ENCODE data around the gene FADS2.

Gene FADS2

GRCh38 chr11:61826930-61827570 lies 1.1 kb upstream of the FADS2 start:
- peak; percentile 74 for DNase-seq

DNA sequence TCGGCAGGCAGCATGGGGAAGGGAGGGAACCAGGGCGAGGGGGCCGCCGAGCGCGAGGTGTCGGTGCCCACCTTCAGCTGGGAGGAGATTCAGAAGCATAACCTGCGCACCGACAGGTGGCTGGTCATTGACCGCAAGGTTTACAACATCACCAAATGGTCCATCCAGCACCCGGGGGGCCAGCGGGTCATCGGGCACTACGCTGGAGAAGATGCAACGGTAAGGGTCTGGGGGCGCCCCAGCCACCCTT lies 204 bp downstream of the FADS2 start:
- DNase-seq = no peak

DNA sequence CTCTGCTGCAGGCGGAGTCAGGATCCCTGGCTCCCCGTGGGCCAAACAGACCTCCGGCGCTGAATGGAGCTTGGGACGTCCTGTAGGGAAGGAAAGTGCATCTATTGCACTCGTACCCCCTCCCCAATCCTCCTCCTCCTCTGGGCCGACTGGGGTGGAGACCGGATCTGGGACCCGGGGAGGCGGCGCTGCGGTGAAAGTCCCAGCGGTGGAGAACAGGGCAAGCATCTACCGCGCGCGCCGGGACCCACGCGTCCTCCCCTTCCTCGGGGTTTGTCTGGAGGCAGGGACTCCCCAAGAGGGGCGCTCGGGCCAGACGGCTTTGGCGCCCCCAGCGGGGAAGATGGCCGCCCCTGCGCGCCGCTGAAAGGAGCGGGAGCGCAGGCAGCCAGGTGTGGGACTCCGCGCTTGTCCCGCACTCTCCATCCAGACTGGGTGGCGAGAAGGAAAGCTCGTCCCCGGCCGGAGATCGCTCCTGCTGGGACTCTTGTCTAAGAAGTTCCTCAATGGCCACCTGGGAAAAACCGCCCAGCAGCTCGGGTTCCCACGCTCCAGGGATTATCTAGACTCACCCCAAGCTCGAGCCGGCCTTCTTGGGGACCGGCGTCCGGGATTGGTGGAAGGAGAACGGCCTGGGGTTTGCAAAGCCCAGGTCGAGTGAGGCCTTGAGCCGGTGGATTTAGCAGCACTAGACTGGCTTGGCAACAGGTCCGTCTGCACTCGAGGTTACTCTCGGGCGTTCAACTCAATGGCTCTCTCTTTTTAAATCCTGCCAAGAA lies 718 bp downstream of the FADS2 start:
- DNase-seq = peak; percentile 21

DNA sequence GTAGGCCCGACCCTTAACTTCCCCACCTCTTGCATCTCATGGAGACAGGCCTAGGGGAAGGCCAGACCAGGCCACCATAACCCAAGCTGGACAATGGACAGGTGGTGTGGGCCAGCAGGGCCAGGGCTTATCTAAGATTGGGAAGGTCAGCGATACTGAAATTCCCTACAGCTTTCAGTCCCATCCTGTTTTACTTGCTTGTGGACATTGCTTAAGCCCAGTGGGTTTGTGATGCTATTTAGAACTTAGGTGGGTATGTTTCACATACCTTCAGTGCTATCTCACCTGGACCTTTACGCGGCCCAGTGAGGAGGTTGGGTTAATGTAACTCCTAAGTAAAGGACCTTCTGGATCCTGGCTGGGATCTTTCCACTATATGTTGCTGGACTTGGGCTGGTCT lies 1.7 kb downstream of the FADS2 start:
- no peak for DNase-seq

- no peak for DNase-seq
Observed at GRCh38 chr11:61830237-61831105, 2.4 kb downstream of the FADS2 start.

DNA sequence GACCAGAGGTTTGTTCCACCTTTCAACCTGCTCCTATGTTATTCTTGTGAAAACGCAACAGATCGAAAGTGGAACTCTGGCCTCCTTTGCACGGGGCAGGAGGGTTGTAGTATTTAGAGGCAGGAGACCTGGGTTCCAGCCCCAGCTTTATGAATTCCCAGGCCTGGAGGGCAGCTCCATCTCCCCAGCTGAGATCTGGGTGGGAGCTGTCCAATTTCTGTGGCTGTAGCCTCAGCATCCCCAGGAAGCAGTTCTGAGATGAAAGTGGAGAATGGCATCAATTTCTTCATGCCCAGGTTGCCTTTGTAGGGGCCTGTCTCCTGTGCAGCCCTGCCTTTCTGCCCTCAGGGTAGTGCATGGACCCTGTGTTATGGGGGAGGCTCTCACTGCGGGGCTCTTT lies 4.1 kb downstream of the FADS2 start:
- DNase-seq = no peak

DNA sequence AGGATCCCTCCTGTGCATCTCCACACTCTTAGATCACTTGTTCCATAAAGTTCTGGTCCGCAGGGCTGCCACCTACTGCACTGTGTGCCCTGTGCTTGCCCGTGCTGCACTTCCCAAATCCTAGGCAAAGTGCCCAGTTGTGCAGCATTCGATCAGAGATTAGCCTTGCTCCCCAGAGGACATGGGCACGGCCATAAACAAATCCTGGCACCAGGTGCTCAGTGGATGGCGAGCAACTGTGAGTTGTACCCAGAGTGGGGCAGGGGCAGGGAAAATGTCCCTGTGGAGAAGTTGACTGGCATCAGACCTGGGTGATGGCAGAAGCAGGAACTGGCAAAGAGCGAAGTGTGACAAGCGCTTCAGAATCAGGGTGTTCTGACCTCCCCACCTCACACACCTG lies 4.7 kb downstream of the FADS2 start:
- no peak for DNase-seq

DNA sequence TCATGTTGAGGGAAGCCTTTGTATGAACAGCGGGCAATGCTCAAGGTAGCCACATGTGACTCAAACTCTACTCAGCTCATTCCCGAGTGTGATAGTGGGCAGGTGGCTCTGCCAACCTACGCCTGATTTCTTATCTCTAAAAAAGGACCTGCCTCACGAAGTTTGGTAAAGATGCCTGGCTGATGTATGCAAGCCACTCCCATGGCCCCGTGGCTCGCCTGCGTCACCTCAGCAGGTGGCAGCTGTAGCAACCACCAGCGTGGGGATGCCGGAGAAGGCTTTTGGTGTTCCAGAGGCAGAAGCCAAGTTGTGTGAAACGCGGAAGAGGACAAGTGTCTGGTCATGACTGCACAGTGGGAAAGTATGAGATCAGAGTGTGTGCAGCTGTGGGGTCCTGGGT lies 5.4 kb downstream of the FADS2 start:
- DNase-seq = no peak

GRCh38 chr11:61833926-61834277 lies 5.8 kb downstream of the FADS2 start:
- no peak for DNase-seq

DNA sequence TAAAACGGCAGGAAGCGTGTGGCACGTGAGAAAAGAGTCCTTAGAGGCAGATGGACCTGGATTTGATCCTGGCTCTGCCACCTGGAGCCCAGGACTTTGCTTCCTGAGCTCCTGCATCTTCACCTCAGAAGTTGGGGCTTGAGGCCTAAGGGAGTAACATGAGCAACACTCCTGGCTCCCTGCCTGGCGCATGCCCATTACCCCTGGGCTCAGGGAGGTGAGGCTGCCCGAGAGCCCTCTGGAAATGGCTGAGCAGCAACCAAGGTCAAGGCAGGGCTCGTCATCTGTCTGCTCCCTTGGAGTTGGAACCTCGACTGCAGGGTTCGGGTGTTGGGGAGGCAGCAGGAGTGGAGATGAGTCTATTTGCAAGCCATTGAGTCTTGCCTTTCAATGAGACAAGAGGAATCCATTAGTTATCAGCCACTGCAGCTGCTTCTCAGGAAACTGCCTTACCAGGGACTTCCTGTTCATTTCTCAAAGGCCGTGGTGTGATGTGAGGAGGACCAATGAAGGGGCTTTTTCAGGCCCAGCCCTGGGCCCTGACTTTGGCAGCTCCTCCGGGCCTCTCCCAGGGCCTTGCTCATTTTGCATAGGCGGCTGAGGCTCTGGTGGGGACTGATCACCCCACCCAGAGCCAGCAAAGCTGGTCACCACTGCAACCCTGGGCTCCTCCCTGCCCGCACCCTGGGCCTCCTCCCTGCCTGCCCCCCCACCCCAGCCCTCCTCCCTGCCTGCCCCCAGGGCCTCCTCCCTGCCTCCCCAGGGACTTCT lies 6.4 kb downstream of the FADS2 start:
- DNase-seq = peak; percentile 94

DNA sequence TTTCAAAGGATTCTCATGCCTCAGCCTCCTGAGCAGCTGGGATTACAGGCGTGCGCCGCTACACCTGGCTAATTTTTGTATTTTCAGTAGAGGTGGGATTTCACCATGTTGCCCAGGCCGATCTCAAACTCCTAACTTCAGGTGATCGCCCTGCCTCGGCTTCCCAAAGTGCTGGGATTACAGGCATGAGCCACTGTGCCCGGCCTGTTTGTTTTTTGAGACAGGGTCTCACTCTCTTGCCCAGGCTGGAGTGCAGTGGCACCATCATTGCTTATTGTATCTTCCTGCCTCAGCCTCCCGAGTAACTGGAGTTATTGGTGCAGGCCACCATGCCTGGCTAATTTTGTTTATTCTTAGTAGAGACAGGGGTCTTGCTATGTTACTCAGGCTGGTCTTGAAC lies 8.1 kb downstream of the FADS2 start:
- no peak for DNase-seq

GRCh38 chr11:61837411-61838005 lies 9.4 kb downstream of the FADS2 start:
- no peak for DNase-seq

DNA sequence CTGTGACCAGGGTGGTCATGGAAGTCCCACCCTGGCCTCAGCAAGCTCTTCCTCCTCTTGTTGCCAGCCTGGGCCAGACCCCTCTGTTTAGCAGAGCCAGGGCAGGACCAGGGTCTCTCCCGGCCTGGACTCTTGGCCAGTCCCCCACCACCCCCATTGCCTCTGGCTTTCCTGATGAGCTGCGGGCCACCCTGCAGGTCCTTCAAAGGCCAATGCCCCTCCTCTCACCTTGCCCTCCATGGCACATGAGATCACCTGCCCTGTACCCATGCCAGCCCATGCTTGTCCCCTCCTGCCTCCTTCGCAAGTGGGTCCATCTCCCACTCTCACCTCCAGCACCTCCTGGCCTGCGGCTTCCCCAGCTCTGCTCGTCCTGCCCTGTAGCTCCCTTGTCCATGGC lies 10.4 kb downstream of the FADS2 start:
- DNase-seq = no peak

GRCh38 chr11:61838921-61839320 lies 10.8 kb downstream of the FADS2 start:
- no peak for DNase-seq

- no peak for DNase-seq
Observed at GRCh38 chr11:61839742-61840141, 11.6 kb downstream of the FADS2 start.

DNA sequence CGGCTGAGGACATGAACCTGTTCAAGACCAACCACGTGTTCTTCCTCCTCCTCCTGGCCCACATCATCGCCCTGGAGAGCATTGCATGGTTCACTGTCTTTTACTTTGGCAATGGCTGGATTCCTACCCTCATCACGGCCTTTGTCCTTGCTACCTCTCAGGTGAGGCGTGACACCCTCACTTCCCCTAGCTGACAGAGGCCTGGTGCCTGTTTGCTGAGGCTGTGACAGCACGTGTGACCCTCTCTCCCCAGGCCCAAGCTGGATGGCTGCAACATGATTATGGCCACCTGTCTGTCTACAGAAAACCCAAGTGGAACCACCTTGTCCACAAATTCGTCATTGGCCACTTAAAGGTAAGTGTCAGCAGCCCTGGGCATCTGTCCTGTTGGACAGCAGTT lies 12.3 kb downstream of the FADS2 start:
- no peak for DNase-seq

DNA sequence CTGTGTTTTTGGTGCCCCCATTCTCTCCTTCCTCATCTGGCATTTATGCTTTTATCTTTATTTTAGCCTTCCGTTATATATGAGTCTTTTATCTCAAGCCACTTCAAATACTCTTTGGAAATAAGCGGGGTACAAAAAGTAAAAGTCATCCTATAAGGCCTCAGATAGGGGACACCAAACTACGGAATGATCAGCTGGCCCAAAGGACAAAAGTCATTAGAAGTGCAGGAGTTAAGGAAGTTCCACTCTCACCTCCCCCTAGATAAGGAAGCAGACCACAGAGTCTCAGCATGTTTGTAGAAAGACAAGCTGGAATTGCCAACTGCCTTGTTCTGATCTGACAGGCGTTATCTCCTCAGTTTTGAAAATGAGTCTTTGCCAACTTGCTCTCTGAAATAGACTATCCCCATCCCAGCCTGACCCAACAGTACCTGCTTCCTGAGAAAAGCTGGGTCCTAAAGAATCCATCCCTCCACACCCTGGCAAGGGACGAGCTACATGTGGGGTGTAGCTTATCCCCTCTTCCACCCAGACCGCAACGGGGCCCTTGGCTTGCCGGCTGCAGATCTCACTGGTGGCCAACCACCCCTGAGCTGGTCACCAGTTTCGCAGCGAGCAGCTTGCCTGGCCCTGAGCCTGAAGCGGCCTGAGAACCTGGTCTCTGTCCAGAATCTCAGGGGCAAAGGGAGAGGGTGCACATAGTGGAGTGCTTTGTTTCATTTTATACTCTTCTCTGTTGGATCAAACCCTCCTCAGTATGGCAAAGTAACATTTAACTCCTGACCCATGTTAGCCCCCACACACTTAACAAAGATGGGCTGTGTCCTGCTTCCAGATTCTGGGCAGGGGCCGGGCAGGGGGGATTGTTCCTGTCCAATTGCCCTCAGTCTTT lies 13.8 kb downstream of the FADS2 start:
- DNase-seq = no peak

DNA sequence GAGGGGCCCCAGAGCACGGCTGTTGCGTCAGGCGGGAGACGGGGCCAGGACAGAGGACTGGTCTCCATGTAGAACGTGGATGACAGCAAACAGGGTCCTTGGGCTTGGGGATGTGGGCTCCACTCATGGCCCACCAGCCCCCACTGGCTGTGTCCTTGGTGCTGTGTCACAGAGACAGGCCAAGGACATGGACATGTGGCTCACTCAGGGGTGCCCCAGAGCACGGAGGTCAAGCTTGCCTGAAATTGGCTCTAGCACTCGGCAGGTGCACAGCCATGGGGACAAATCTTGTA lies 14.4 kb downstream of the FADS2 start:
- no peak for DNase-seq

GRCh38 chr11:61844909-61845565 lies 16.9 kb downstream of the FADS2 start:
- DNase-seq = no peak

DNA sequence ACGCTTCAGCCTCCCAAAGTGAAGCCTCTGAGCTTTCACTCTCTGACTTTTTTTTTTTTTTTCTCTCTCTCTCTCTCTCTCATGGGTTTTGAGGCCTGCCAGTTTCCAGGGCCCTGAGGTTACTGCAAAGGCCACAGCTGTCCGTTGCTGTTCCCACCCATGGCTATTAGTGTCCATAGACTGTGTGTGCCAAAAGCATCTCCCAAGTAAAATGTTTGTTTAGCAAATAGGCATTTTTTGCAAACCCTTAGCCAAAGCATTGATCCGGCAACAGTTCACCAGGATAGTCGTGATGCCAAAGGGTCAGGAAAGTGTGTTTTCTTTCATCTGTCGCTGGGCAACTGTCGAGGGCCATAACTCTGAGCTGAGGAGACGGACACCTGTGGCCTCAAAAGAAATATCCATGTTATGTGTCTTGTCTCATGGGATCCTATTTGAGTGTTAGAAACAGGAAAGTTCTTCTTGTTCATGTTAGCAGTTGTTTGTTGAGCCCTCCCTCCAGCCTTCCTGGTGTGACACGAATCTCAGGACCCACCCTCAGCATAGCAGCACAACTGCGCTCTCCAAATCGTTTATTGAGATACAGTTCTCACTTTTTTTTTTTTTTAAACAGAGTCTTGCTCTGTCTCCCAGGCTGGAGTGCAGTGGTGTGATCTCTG lies 18.4 kb downstream of the FADS2 start:
- no peak for DNase-seq

Measured in GDM1 (cell line).